Lower leg skin (tissue), 4 donors: ENCODE measurements around the gene DGUOK. TPM values are rescaled to one million over a fixed set of nuclear protein-coding genes. Genes with fewer than 3 reads are reported as not detected.

Experiments
- DNase-seq, 2 donors: peaks; one replicate each; pipeline ENCODE4 v3.0.0-alpha.2; 2019; ENCODE audit warnings: low spot score in 2 of 2
- H3K4me3 ChIP-seq: fragments of 200-600 bp; sonication (generic); 2 replicates; pipeline ENCODE4 v1.5.1; 2017; ENCODE audit warnings: mild to moderate bottlenecking, low read depth; ENCODE audit not compliant: poor library complexity, severe bottlenecking
- CTCF ChIP-seq, 3 donors: fragments of 450-650 bp; IDR thresholded peaks; one replicate each; pipeline ENCODE4 v1.5.1; 2016; ENCODE audit warnings: antibody characterized with exemption in 3 of 3, mild to moderate bottlenecking in 3 of 3, moderate library complexity in 2 of 3
- POLR2A ChIP-seq, 2 donors: fragments of 450-650 bp; IDR thresholded peaks; one replicate each; pipeline ENCODE4 v1.6.1; 2016 to 2017; ENCODE audit warnings: antibody characterized with exemption in 2 of 2, mild to moderate bottlenecking in 1 of 2, moderate library complexity in 1 of 2
- WGBS, 2 donors: methylation state at CpG; one replicate each; pipeline ENCODE4 v1.1.5; 2018; 5-methylcytosine and 5-hydroxymethylcytosine counted together
- intact Hi-C: fragments of 100-400 bp; cut with DNase I; formaldehyde crosslinking; loops from one replicate; pipeline ENCODE4 v1.15.0; 2023; ENCODE audit warnings: low total_unique reads
- total RNA-seq, 4 donors: library from RNA; depleted of rRNA; stranded (reverse); fragments of >200 nt; gene quantifications; one replicate each; pipeline ENCODE4 v1.1.0, GENCODE V29; 2016

DGUOK gene
- total RNA-seq, 4 donors from 2014 or later, result 34.4 to 73.2 (median 48.0) TPM

DNA sequence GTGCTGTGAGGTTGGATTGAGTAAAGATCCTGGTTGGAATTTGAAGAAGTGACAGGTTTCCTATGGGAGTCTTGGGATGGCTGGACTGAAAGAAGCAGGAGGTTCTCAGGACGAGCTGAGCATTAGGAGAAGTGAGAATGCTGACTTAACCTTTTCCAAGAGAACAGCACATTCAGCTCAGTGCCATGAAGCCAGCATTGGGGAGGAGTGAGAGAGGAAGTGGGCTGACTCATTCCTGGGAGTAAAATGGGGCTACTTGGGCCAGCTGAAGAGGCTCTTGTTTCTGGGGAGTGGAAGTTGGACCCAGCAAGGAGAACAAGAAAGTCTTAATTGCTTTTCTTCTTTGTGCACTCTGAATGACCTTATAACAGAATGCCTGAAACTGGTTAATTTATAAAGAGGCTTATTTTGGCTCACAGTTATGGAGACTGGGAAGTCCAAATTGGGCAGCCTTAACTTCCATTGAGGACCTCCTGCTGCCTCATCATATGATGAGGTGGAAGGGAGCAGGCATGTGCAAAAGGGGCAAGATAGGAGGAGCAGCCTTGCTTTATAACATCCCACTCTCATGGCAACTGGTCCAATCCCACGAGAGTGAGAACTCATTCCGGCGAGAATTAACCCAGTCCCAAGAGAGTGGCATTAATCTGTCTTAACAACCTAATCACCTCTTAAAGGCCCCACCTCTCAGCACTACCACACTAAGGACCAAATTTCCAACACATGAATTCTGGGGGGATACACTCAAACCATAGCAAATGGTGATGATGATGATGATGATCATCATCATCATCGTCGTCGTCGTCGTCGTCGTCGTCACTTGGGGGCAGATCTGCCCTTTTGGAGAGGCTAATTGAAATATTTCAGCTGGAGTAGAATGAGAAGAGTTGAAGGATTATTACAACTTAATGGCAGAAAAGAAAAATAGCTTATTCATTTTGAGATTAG is 26.1 kb downstream of the DGUOK start:
- WGBS, 2 donors, result 64 to 80% methylated on average over 12 of the region's 12 CpGs
- peak; percentile 22 to 60 for DNase-seq
- no peak for TF ChIP-seq CTCF (IDR thresholded peaks at IDR 0.05)
- no peak for TF ChIP-seq POLR2A (IDR thresholded peaks at IDR 0.05)
- no peak overlapping the region for H3K4me3 ChIP-seq
- intact Hi-C loops, result no loop called here

DNA sequence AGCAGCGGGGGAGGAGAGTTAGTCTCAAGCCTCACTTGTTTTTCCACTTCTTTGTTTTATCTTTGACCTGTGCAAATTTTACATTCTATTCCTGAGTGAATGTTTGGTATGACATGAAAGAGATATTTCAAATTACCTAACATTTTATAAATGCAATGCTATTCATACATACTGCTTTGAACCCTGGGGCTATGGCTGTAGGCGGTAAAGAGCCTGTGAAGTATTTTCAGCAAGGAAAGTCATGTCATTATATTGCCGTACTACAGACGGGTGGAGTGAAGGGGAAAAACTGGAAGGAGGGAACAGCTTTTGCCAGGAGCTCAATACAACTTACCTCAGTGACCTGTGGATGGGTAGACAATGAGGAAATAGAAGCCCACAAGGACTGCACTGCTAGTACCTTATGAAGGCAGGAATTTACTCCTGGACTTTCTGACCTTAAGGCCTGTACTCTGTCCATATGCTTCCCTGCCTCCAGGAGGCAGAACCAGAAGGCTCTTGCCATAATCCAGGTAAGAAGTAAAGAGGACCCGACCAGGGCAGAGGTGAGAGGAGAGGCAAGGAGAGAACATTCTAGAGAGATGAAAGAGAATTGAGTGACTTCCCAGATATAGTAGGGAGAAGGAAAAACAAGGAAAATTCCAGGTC is 29.7 kb downstream of the DGUOK start:
- DNase-seq, result peak in 1 of 2 donors; percentile 18
- H3K4me3 ChIP-seq, result no peak overlapping the region
- TF ChIP-seq POLR2A (IDR thresholded peaks at IDR 0.05) (no peak), CTCF (IDR thresholded peaks at IDR 0.05) (no peak)
- intact Hi-C loops, result no loop called here
- 79 to 81% methylated on average over 5 of the region's 5 CpGs for WGBS, 2 donors

- DNase-seq, result peak in 1 of 2 donors; percentile 60
- TF ChIP-seq POLR2A (IDR thresholded peaks at IDR 0.05) (no peak), CTCF (IDR thresholded peaks at IDR 0.05) (no peak)
- intact Hi-C loops, result no loop called here
- no peak overlapping the region for H3K4me3 ChIP-seq
- 97 to 100% methylated on average over 4 of the region's 4 CpGs for WGBS, 2 donors
These were observed 34.6 kb downstream of the DGUOK start for GRCh38 chr2:73961274-73961673.

- WGBS, 2 donors, result 82 to 89% methylated on average over 12 of the region's 12 CpGs
- intact Hi-C loops, result no loop called here
- TF ChIP-seq CTCF (IDR thresholded peaks at IDR 0.05) (no peak), POLR2A (IDR thresholded peaks at IDR 0.05) (no peak)
- no peak overlapping the region for H3K4me3 ChIP-seq
- DNase-seq, result peak in 1 of 2 donors; percentile 12
These were observed 35.3 kb downstream of the DGUOK start for GRCh38 chr2:73961823-73962615.

GRCh38 chr2:73962798-73963197 is 36.1 kb downstream of the DGUOK start:
- TF ChIP-seq CTCF (IDR thresholded peaks at IDR 0.05) (no peak), POLR2A (IDR thresholded peaks at IDR 0.05) (no peak)
- DNase-seq, result peak in 1 of 2 donors; percentile 10
- 59 to 68% methylated on average over 5 of the region's 5 CpGs for WGBS, 2 donors
- no peak overlapping the region for H3K4me3 ChIP-seq
- intact Hi-C loops, result no loop called here
